ENCODE measurements around the gene SYS1.

The SYS1 gene

GRCh38 chr20:45323731-45324130, 39.2 kb upstream of the SYS1 start:
- H3K4me3 ChIP-seq (ENCODE audit: severe bottlenecking), result no peak overlapping the region
- DNase-seq (ENCODE audit: low spot score), result no peak
- H3K36me3 ChIP-seq (ENCODE audit: low read depth), result peaks cover 45% of the 10 kb centered on the region
- peak overlapping the region; percentile 19 for H3K27ac ChIP-seq (ENCODE audit: poor library complexity, severe bottlenecking)
- TF ChIP-seq CTCF (IDR thresholded peaks at IDR 0.05; ENCODE audit: poor library complexity, severe bottlenecking), result no peak
- ATAC-seq (ENCODE audit: low read depth), result peak; percentile 62
- H3K9me3 ChIP-seq (ENCODE audit: severe bottlenecking), result no peaks in the 10 kb centered on the region
- H3K27me3 ChIP-seq (ENCODE audit: insufficient read depth, poor library complexity, severe bottlenecking), result no peaks in the 10 kb centered on the region
- H3K4me1 ChIP-seq (ENCODE audit: insufficient read depth, poor library complexity, severe bottlenecking), result peaks cover 2% of the 10 kb centered on the region

- Histone ChIP-seq H3K4me3 (ENCODE audit: severe bottlenecking) (no peak overlapping the region), H3K27me3 (ENCODE audit: insufficient read depth, poor library complexity, severe bottlenecking) (no peaks in the 10 kb centered on the region), H3K36me3 (ENCODE audit: low read depth) (peaks cover 61% of the 10 kb centered on the region), H3K9me3 (ENCODE audit: severe bottlenecking) (no peaks in the 10 kb centered on the region), H3K27ac (ENCODE audit: poor library complexity, severe bottlenecking) (peak overlapping the region; percentile 19), H3K4me1 (ENCODE audit: insufficient read depth, poor library complexity, severe bottlenecking) (no peaks in the 10 kb centered on the region)
- no peak for TF ChIP-seq CTCF (IDR thresholded peaks at IDR 0.05; ENCODE audit: poor library complexity, severe bottlenecking)
- ATAC-seq (ENCODE audit: low read depth), result peak; percentile 0; the same call in 1 of the 3 replicates
- DNase-seq (ENCODE audit: low spot score), result no peak
Measured at GRCh38 chr20:45325371-45325770, 37.6 kb upstream of the SYS1 start.

GRCh38 chr20:45328451-45328850, 34.5 kb upstream of the SYS1 start:
- H3K27me3 ChIP-seq (ENCODE audit: insufficient read depth, poor library complexity, severe bottlenecking), result no peaks in the 10 kb centered on the region
- H3K27ac ChIP-seq (ENCODE audit: poor library complexity, severe bottlenecking), result no peak overlapping the region
- H3K36me3 ChIP-seq (ENCODE audit: low read depth), result peaks cover 92% of the 10 kb centered on the region
- DNase-seq (ENCODE audit: low spot score), result no peak
- no peaks in the 10 kb centered on the region for H3K9me3 ChIP-seq (ENCODE audit: severe bottlenecking)
- TF ChIP-seq CTCF (IDR thresholded peaks at IDR 0.05; ENCODE audit: poor library complexity, severe bottlenecking), result no peak
- no peak for ATAC-seq (ENCODE audit: low read depth)
- H3K4me1 ChIP-seq (ENCODE audit: insufficient read depth, poor library complexity, severe bottlenecking), result no peaks in the 10 kb centered on the region
- no peak overlapping the region for H3K4me3 ChIP-seq (ENCODE audit: severe bottlenecking)

GRCh38 chr20:45329497-45330319, 33.2 kb upstream of the SYS1 start:
- H3K36me3 ChIP-seq (ENCODE audit: low read depth), result peaks cover 97% of the 10 kb centered on the region

More at GRCh38 chr20:45329497-45330319, 33.2 kb upstream of the SYS1 start:
- ATAC-seq (ENCODE audit: low read depth), result peak; percentile 14; the same call in 1 of the 3 replicates
- no peak for DNase-seq (ENCODE audit: low spot score)
- no peaks in the 10 kb centered on the region for H3K9me3 ChIP-seq (ENCODE audit: severe bottlenecking)
- H3K27ac ChIP-seq (ENCODE audit: poor library complexity, severe bottlenecking), result no peak overlapping the region
- H3K27me3 ChIP-seq (ENCODE audit: insufficient read depth, poor library complexity, severe bottlenecking), result no peaks in the 10 kb centered on the region
- H3K4me3 ChIP-seq (ENCODE audit: severe bottlenecking), result no peak overlapping the region
- TF ChIP-seq CTCF (IDR thresholded peaks at IDR 0.05; ENCODE audit: poor library complexity, severe bottlenecking), result peak; percentile 17
- H3K4me1 ChIP-seq (ENCODE audit: insufficient read depth, poor library complexity, severe bottlenecking), result no peaks in the 10 kb centered on the region

All from RWPE2 (cell line).